Measurements from ENCODE around the gene BTG4. TPM values are rescaled to one million over a fixed set of nuclear protein-coding genes. Genes with fewer than 3 reads are reported as not detected.

The BTG4 gene
- total and polyA plus RNA-seq, 2 of the 8 experiments (the other 6 are each of a cell fraction or from before 2014, with no cell fraction given), result 0.06 TPM; not detected in 1

- TF ChIP-seq TEAD4 (IDR thresholded peaks at IDR 0.05; ENCODE audit: low read depth, low read length), result no peak
- no peak for TF ChIP-seq FOSL1 (IDR thresholded peaks at IDR 0.05; ENCODE audit: insufficient read depth, low read depth, low read length)
- no peak for TF ChIP-seq TBP (IDR thresholded peaks at IDR 0.05; ENCODE audit: low read depth, low read length)
- no peak for TF ChIP-seq SP2 (IDR thresholded peaks at IDR 0.05; ENCODE audit: low read length)
- TF ChIP-seq CTCF (IDR thresholded peaks at IDR 0.05; ENCODE audit: control extremely low read depth in 1 of 3, insufficient read depth in 1 of 3, low read depth in 1 of 3, low read length in 3 of 3), result peak; percentile 48 to 62 (median 56)
- TF ChIP-seq SIRT6 (IDR thresholded peaks at IDR 0.05; ENCODE audit: low read length), result no peak
- TF ChIP-seq BACH1 (IDR thresholded peaks at IDR 0.05; ENCODE audit: low read length), result no peak
- peak; percentile 52 for TF ChIP-seq KDM4A (IDR thresholded peaks at IDR 0.05; ENCODE audit: low read depth, low read length, severe bottlenecking)
- no peak for TF ChIP-seq GABPA (IDR thresholded peaks at IDR 0.05; ENCODE audit: borderline replicate concordance, insufficient read depth, low read length)
- no peak for TF ChIP-seq CREB1 (IDR thresholded peaks at IDR 0.05)
- no peak for TF ChIP-seq CBX5 (IDR thresholded peaks at IDR 0.05; ENCODE audit: low read depth, low read length)
- TF ChIP-seq RAD21 (IDR thresholded peaks at IDR 0.05 in 1 of 2, conservative IDR thresholded peaks at IDR 0.05 in 1 of 2; ENCODE audit: low read depth in 2 of 2, low read length in 2 of 2), result peak; percentile 61 to 67
- no peak for TF ChIP-seq BRCA1 (IDR thresholded peaks at IDR 0.05; ENCODE audit: low read depth, low read length)
- TF ChIP-seq NRF1 (IDR thresholded peaks at IDR 0.05; ENCODE audit: low read depth, low read length), result no peak
- TF ChIP-seq KDM1A (IDR thresholded peaks at IDR 0.05; ENCODE audit: borderline replicate concordance, low read length), result peak; percentile 30; the same call in 1 of the 2 replicates
- TF ChIP-seq SP1 (IDR thresholded peaks at IDR 0.05; ENCODE audit: low read depth, low read length), result no peak
- no peak for TF ChIP-seq ZNF274 (IDR thresholded peaks at IDR 0.05; ENCODE audit: borderline replicate concordance, extremely low read depth, low read length)
These were observed 57.5 kb downstream of the BTG4 start (continued) for GRCh38 chr11:111454561-111455192.

All from H1 (cell line).